ENCODE data around the gene MUC21. TPM values are rescaled to one million over a fixed set of nuclear protein-coding genes. Genes with fewer than 3 reads are reported as not detected.

MUC21 gene
- total and polyA plus RNA-seq, 9 of the 15 experiments (the other 6 are each of a cell fraction or from before 2014, with no cell fraction given) = not detected

DNA sequence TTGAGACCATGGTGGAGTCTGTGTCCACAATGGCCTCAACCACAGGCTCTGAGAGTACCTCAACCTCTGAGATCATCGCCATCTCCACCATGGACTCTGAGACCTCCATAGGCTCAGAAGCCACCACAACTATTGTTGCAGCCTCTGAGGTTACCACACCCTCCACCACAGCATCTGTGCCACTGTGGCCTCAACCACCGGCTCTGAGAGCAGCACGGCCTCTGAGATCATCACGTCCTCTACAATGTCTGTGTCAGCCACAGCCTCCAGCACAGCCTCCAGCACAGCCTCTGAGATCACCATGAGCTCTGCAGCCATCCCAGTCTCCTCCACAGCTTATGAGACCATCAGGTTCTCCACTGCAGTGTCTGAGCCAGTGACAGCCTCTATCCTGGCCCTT lies 19.4 kb upstream of the MUC21 start:
- Histone ChIP-seq H4K20me1 (replicated peaks; ENCODE audit: control insufficient read depth, insufficient read depth, low read length) (no peaks in the 10 kb centered on the region), H3K27ac (ENCODE audit: extremely low read depth, low read depth, low read length) (no peak overlapping the region), H3K36me3 (ENCODE audit: control insufficient read depth, insufficient read depth, low read length) (no peaks in the 10 kb centered on the region), H3K4me2 (ENCODE audit: insufficient read depth, low read length) (no peak overlapping the region), H3K9ac (ENCODE audit: insufficient read depth in 1 of 2, low read depth in 2 of 2, low read length in 2 of 2) (peak overlapping the region in 1 of 2 experiments; percentile 49; a peak in 1 of 4 replicates), H3K9me1 (ENCODE audit: control insufficient read depth, insufficient read depth, low read length) (no peaks in the 10 kb centered on the region), H3K9me3 (replicated peaks; ENCODE audit: control insufficient read depth, insufficient read depth, low read depth, low read length) (no peaks in the 10 kb centered on the region), H2AFZ (ENCODE audit: low read depth, low read length) (no peak overlapping the region), H3K4me1 (replicated peaks in 1 of 2; ENCODE audit: control insufficient read depth in 2 of 2, insufficient read depth in 2 of 2, low read length in 2 of 2) (no peaks in the 10 kb centered on the region), H3K27me3 (ENCODE audit: control insufficient read depth in 2 of 2, insufficient read depth in 2 of 2, low read length in 2 of 2) (peaks cover 25 to 46% of the 10 kb centered on the region in 2 experiments; a peak in 4 of 5 replicates), H3K79me2 (ENCODE audit: control insufficient read depth, insufficient read depth, low read length) (no peaks in the 10 kb centered on the region), H3K4me3 (no peak overlapping the region)
- no TSS peak for BruUV-seq (replicated peaks)
- in situ Hi-C loops (cut with MboI) = no loop called here
- FAIRE-seq (no peak), DNase-seq (ENCODE audit: extremely low read depth in 1 of 4, low spot score in 3 of 4) (no peak), ATAC-seq (peak; percentile 42)
- TF ChIP-seq ZSCAN32 (CRISPR knock-in tag; IDR thresholded peaks at IDR 0.05) (no peak), SRSF9 (IDR thresholded peaks at IDR 0.05; ENCODE audit: borderline replicate concordance, low read depth, low read length) (no peak), HNRNPL (IDR thresholded peaks at IDR 0.05; ENCODE audit: low read depth, low read length) (no peak), FOXJ2 (tag; IDR thresholded peaks at IDR 0.05) (no peak), SP1 (CRISPR knock-in tag; IDR thresholded peaks at IDR 0.05) (no peak)
- TF ChIP-seq, protein P1, sequence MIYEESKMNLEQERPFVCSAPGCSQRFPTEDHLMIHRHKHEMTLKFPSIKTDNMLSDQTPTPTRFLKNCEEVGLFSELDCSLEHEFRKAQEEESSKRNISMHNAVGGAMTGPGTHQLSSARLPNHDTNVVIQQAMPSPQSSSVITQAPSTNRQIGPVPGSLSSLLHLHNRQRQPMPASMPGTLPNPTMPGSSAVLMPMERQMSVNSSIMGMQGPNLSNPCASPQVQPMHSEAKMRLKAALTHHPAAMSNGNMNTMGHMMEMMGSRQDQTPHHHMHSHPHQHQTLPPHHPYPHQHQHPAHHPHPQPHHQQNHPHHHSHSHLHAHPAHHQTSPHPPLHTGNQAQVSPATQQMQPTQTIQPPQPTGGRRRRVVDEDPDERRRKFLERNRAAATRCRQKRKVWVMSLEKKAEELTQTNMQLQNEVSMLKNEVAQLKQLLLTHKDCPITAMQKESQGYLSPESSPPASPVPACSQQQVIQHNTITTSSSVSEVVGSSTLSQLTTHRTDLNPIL (CRISPR knock-in tag; IDR thresholded peaks at IDR 0.05) = no peak
- TF ChIP-seq, protein P2, sequence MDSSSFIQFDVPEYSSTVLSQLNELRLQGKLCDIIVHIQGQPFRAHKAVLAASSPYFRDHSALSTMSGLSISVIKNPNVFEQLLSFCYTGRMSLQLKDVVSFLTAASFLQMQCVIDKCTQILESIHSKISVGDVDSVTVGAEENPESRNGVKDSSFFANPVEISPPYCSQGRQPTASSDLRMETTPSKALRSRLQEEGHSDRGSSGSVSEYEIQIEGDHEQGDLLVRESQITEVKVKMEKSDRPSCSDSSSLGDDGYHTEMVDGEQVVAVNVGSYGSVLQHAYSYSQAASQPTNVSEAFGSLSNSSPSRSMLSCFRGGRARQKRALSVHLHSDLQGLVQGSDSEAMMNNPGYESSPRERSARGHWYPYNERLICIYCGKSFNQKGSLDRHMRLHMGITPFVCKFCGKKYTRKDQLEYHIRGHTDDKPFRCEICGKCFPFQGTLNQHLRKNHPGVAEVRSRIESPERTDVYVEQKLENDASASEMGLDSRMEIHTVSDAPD (CRISPR knock-in tag; IDR thresholded peaks at IDR 0.05) = no peak
- TF ChIP-seq, protein P3, sequence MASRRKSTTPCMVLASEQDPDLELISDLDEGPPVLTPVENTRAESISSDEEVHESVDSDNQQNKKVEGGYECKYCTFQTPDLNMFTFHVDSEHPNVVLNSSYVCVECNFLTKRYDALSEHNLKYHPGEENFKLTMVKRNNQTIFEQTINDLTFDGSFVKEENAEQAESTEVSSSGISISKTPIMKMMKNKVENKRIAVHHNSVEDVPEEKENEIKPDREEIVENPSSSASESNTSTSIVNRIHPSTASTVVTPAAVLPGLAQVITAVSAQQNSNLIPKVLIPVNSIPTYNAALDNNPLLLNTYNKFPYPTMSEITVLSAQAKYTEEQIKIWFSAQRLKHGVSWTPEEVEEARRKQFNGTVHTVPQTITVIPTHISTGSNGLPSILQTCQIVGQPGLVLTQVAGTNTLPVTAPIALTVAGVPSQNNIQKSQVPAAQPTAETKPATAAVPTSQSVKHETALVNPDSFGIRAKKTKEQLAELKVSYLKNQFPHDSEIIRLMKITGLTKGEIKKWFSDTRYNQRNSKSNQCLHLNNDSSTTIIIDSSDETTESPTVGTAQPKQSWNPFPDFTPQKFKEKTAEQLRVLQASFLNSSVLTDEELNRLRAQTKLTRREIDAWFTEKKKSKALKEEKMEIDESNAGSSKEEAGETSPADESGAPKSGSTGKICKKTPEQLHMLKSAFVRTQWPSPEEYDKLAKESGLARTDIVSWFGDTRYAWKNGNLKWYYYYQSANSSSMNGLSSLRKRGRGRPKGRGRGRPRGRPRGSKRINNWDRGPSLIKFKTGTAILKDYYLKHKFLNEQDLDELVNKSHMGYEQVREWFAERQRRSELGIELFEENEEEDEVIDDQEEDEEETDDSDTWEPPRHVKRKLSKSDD (conservative IDR thresholded peaks at IDR 0.05; ENCODE audit: low read length) = no peak
- TF ChIP-seq, protein P4, sequence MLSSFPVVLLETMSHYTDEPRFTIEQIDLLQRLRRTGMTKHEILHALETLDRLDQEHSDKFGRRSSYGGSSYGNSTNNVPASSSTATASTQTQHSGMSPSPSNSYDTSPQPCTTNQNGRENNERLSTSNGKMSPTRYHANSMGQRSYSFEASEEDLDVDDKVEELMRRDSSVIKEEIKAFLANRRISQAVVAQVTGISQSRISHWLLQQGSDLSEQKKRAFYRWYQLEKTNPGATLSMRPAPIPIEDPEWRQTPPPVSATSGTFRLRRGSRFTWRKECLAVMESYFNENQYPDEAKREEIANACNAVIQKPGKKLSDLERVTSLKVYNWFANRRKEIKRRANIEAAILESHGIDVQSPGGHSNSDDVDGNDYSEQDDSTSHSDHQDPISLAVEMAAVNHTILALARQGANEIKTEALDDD (IDR thresholded peaks at IDR 0.05) = no peak
- TF ChIP-seq, protein P5, sequence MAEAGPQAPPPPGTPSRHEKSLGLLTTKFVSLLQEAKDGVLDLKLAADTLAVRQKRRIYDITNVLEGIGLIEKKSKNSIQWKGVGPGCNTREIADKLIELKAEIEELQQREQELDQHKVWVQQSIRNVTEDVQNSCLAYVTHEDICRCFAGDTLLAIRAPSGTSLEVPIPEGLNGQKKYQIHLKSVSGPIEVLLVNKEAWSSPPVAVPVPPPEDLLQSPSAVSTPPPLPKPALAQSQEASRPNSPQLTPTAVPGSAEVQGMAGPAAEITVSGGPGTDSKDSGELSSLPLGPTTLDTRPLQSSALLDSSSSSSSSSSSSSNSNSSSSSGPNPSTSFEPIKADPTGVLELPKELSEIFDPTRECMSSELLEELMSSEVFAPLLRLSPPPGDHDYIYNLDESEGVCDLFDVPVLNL (CRISPR knock-in tag; IDR thresholded peaks at IDR 0.05; ENCODE audit: low read depth) = no peak
- ChIA-PET POLR2A (interaction anchor here (1.4 kb wide), 1 partner anchor 11 kb away, joined by 4 read pairs; no protein-coding TSS in a partner anchor), CTCF (ENCODE audit: low intra/inter-chr PET ratio) (no interaction called here)
- 0% methylated on average over 4 of the region's 4 CpGs for WGBS (ENCODE audit: insufficient coverage, low coverage, missing lambda C conversion rate)
- intact Hi-C loops (cut with micrococcal nuclease) = no loop called here
